HG03460 (cell line): ENCODE measurements around the gene ENGASE.

Experiments used
- ATAC-seq: cut with Tn5 transposase; IDR thresholded peaks from one replicate; pipeline ENCODE4 v1.9.1; 2021; ENCODE audit not compliant: unreplicated experiment

Gene ENGASE

GRCh38 chr17:79090443-79091225, 16.0 kb downstream of the ENGASE start:
- no peak for ATAC-seq

- ATAC-seq = no peak
Measured at GRCh38 chr17:79091226-79091670, 16.6 kb downstream of the ENGASE start.

GRCh38 chr17:79092567-79092966, 17.9 kb downstream of the ENGASE start:
- no peak for ATAC-seq

GRCh38 chr17:79093270-79093669, 18.6 kb downstream of the ENGASE start:
- no peak for ATAC-seq

GRCh38 chr17:79094261-79094660, 19.6 kb downstream of the ENGASE start:
- ATAC-seq = no peak

GRCh38 chr17:79095345-79096055, 20.9 kb downstream of the ENGASE start:
- no peak for ATAC-seq

- no peak for ATAC-seq
Measured at GRCh38 chr17:79096477-79096876, 21.9 kb downstream of the ENGASE start.

- no peak for ATAC-seq
Measured at GRCh38 chr17:79097226-79098055, 22.8 kb downstream of the ENGASE start.

GRCh38 chr17:79098282-79098867, 23.8 kb downstream of the ENGASE start:
- no peak for ATAC-seq

GRCh38 chr17:79100405-79100804, 25.8 kb downstream of the ENGASE start:
- ATAC-seq = no peak

- no peak for ATAC-seq
Measured at GRCh38 chr17:79101111-79101673, 26.6 kb downstream of the ENGASE start.

GRCh38 chr17:79102214-79102613, 27.6 kb downstream of the ENGASE start:
- no peak for ATAC-seq

- no peak for ATAC-seq
Measured at GRCh38 chr17:79104898-79105600, 30.4 kb downstream of the ENGASE start.

GRCh38 chr17:79105937-79106336, 31.3 kb downstream of the ENGASE start:
- ATAC-seq = no peak

- no peak for ATAC-seq
Measured at GRCh38 chr17:79106958-79107357, 32.3 kb downstream of the ENGASE start.

GRCh38 chr17:79107499-79108231, 33.0 kb downstream of the ENGASE start:
- ATAC-seq = no peak

GRCh38 chr17:79108232-79108850, 33.7 kb downstream of the ENGASE start:
- ATAC-seq = no peak

GRCh38 chr17:79108870-79109269, 34.2 kb downstream of the ENGASE start:
- no peak for ATAC-seq

- ATAC-seq = no peak
Measured at GRCh38 chr17:79109584-79109983, 35.0 kb downstream of the ENGASE start.
